RPMI8226 (cell line): ENCODE results near the gene GNRH2.
"Not testable (repeated sequence)": the region's sequence is repeated elsewhere in the genome, so short reads cannot be mapped to it uniquely, and the experiment has no call there.

ENCODE experiments used
- DNase-seq: peaks from one replicate; pipeline ENCODE4 v3.0.0-alpha.2; 2015

Gene GNRH2

GRCh38 chr20:3075315-3075714 is 31.9 kb downstream of the GNRH2 start:
- DNase-seq, result not testable (repeated sequence)

GRCh38 chr20:3077618-3078134 is 34.3 kb downstream of the GNRH2 start:
- DNase-seq, result no peak

- no peak for DNase-seq
Observed at GRCh38 chr20:3080939-3081388, 37.5 kb downstream of the GNRH2 start.

GRCh38 chr20:3081641-3082040 is 38.2 kb downstream of the GNRH2 start:
- DNase-seq, result no peak

GRCh38 chr20:3082306-3082951 is 39.0 kb downstream of the GNRH2 start:
- no peak for DNase-seq

- no peak for DNase-seq
Observed at GRCh38 chr20:3082955-3083952, 39.8 kb downstream of the GNRH2 start.

GRCh38 chr20:3084283-3084985 is 41.0 kb downstream of the GNRH2 start, which contains the start of gene AVP:
AVP (minus strand) TSS chr20:3084724; CDS start chr20:3084674, 50 bp downstream.
- DNase-seq, result no peak

GRCh38 chr20:3084986-3085360 is 41.6 kb downstream of the GNRH2 start:
- no peak for DNase-seq

GRCh38 chr20:3085571-3086072 is 42.2 kb downstream of the GNRH2 start:
- no peak for DNase-seq

- DNase-seq, result no peak
Observed at GRCh38 chr20:3088031-3088430, 44.6 kb downstream of the GNRH2 start.

- no peak for DNase-seq
Observed at GRCh38 chr20:3090565-3090964, 47.1 kb downstream of the GNRH2 start.

- no peak for DNase-seq
Observed at GRCh38 chr20:3092611-3093379, 49.4 kb downstream of the GNRH2 start.

- DNase-seq, result no peak
Observed at GRCh38 chr20:3093861-3094361, 50.5 kb downstream of the GNRH2 start.

GRCh38 chr20:3094848-3095629 is 51.6 kb downstream of the GNRH2 start:
- no peak for DNase-seq
